GM21723 (cell line): ENCODE measurements around the gene ESRRA.
A peak's percentile ranks its signal among the peaks of the same experiment; 100 is the strongest.

Experiments
- ATAC-seq: cut with Tn5 transposase; IDR thresholded peaks from one replicate; pipeline ENCODE4 v1.9.1; 2021; ENCODE audit warnings: mild to moderate bottlenecking, moderate library complexity; ENCODE audit not compliant: unreplicated experiment

The ESRRA gene

DNA sequence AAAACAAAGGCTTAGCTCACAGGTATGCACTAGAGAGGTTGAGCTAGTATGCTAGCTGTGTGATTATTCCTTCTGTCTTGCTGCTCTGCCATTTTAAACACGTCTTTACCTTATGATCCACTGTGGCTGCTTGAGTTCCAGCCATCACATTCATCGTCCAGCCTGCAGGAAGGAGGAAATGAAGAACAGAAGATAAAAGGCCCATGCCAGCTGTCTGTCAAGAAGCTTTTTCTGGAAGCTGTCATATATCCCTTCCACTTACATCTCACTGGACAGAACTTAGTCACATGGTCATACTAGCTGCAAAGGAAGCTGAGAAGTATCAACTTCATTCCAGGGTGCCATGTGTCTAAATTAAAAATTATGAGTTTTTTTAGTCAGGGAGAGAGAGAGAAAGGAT lies 22.1 kb downstream of the ESRRA start:
- ATAC-seq, result no peak

DNA sequence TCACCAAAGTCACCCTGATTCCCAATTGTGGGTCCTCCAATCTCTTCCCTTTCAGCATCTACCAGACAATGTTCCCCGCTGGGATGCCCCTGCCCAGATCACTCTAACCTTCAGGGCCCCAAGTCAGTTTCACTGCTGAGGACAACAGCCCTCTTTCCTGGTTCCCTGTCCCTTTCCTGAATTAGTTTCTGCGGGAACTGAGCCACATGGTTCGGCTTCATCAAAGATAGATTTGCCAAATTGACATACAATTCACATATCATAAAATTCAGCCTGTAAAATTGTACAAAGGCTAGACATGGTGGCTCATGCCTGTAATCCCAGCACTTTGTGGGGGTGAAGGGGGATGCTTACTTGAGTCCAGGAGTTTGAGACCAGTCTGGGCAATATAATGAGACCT lies 22.7 kb downstream of the ESRRA start:
- no peak for ATAC-seq

DNA sequence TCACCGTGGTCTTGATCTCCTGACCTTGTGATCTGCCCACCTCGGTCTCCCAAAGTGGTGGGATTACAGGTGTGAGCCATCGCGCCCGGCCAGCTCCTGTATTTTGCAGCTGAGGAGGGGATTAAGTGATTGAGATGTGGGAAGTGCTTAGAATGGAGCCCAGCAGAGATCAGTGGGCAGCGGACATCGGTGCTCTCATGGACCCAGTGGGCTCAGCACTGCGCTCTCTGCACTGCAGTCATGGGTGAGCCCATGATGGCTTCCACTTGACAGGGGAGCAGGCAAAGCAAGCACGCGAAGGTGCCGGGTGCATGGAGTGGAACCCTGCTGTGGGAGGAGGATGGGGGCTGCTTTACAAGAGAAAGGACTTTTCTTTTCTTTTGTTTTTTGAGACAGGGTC lies 25.6 kb downstream of the ESRRA start:
- ATAC-seq, result no peak

DNA sequence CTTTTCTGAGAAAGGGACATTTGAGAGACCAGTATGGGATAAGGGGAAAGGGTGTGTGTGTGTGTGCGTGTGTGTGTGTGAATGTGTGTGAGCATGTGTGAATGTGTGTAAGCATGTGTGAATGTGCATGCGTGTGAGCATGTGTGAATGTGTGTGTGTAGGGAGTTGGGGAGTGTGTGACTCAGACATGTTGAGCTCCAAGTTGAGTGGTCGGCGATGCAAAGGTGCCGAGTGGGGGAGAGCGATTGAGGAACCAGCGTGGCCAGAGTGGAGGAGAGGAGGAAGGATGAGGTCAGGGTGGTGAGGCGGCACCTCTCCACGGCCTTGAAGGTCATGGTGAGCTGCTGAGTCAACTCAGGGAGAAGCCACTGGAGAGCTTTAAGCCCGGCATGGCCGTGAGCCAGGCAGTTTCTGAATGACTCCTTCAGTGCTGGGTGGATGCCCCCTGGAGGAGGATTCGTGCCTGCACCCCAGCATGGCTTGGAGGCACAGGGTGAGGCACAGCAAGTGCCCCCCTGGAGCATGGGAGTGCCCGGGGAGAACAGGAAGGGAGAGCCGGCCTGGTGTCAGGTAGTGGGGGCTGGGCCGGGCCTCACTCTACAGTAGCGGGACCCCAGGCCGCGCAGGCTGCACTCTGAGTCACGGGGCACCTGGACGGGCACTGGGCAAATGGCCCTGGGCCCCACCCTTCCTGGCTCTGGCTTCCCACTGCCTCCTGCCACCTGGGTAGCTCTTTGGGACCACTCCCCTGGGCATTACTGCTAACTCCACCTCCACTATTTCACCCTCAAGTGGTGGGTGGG lies 26.4 kb downstream of the ESRRA start:
- peak; percentile 57 for ATAC-seq

DNA sequence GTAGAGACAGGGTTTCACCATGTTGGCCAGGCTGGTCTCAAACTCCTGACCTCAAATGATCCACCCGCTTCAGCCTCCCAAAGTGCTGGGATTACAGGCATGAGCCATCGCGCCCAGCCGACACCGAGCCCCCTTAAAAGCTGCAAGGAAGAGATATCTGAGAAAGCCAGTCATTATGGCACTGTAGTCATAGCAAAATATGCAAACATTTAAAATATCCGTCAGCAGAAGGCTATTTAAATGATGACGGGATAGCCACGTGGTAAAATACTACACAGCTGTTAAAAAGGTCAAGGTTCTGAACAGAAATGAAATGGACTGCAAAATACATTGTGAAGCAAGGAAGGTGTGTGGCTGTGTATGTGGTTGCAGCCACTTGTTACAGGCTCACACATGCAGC lies 28.2 kb downstream of the ESRRA start:
- ATAC-seq, result no peak

DNA sequence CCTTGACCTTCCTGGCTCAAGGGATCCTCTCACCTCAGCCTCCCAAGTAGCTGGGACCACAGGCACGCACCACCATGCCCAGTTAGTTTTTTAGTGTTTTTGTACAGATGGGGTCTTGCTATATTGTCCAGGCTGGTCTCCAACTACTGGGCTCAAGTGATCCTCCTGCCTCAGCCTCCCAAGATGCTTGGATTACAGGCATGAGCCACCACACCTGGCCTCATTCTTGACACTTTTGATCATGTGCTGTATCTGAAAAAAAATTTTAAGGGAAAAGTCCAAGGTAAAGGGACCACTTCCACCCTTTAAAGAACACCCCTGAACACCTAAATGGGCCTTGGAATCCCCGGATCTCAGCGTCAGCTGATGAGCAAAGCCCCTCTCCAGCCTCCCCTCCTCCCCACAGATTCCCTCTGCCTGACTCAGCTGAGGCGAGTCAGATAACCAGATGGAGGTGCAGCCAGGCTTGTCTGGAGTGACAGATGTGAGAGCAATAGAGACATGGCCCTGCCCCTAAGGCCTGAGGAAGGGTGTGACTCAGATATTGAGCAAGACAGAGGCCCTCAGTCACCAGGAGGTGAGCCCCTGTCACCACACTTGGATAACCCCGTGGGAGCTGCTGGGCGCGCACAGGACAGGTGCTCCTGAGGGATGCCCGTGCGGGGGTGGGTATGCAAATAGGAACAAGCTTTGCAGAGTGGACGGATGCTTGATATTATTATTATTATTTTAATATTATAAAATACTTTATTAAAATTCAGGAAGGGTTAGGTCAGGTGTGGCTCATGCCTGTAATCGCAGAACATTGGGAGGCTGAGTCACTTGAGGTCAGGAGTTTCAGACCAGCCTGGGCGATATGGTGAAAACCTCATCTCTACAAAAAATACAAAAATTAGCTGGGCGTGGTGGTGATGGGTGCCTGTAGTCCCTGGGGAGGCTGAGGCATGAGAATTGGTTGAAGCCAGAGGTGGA lies 29.7 kb downstream of the ESRRA start:
- ATAC-seq, result peak; percentile 75

DNA sequence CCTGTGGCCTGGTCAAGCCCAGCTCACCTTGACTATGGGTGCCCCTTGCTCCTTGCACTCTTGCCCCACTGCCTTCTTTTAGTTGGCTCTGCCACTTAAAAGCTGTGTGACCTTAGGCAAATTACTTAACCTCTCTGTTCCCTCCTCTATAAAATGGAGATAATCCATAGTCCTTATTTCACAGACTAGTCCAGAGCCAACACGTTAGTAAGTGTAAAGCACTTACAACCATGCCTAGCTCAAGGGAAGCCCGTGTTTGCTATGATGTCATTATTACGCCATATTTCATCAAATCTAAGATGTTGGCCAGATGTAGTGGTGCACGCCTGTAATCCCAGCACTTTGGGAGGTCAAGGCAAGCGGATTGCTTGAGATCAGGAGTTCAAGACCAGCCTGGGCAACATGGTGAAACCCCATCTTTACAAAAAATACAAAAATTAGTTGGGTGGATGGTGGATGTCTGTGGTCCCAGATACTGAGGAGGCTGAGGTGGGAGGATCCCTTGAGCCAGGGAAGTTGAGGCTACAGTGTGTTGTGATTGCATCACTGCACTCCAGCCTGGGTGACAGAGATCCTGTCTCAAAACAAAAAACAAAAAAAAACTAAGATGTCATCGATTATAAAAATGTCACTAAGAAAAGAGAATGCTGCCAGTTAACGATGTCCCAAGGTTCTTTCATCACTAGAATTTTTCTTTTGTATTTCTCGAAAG lies 32.4 kb downstream of the ESRRA start:
- ATAC-seq, result no peak

DNA sequence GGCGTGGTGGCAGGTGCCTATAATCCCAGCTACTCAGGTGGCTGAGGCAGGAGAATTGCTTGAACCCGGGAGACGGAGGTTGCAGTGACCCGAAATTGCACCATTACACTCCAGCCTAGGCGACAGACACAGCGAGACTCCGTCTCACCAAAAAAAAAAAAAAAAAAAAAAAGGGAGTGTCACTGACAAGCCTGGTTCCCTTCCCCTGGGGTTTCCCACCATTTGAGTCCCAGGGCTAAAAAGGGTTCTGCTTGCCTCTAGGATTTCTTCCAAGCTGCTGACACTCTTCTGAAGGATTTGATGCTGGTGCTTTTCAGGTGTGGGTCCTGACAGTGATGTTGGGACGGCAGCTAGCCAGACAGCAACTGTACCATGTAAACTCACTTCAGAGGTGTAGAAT lies 33.4 kb downstream of the ESRRA start:
- ATAC-seq, result no peak

DNA sequence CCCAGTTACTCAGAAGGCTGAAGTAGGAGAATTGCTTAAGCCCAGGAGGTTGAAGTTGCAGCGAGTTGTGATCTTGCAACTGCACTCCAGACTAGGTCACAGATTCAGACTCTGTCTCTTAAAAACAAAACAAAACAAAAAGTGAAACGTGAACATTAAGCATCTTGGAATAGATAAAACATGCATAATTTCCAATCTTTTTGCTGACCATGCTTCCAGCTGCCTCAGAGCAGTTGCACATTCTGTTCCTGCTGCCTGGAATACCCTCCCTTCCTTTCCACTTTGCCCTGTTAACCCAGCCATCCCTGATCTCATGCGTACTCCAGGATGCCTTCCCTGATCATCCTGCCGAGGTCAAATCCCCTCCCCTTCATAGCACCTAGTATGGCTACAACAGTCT lies 34.0 kb downstream of the ESRRA start:
- ATAC-seq, result no peak

DNA sequence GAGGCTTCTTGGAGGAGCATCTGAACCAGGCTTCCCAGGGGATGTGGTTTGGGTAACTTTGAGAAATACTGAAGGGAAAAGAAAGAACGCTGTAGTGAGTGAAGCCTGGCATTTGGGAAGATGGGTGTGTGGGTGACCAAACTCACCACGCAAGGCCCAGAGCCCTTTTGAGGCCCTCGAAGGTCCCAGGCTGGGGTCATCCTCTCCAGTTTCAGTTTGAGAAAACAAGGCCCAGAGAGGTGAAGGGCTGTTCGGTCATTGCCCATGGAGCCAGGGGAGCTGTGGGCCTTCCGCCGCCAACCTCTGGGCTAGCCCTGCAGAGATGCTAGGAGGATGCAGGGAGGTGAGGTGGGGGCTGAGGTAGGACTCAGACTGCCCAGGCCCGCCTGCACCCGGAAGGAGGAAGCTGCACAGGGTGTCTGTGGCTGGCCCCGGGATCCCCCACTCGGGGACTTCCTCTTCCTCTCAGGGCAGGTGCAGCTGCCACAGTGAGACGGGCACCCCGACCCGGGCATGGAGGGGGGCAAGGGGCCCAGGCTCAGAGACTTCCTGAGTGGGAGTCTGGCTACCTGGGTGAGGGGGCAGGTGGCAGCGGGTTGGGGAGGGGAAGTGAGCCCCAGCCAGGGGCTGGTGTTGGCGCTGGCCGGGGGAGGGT lies 34.6 kb downstream of the ESRRA start, which contains the start of gene CCDC88B:
CCDC88B (plus strand) TSS at position 451 of the 655 bp plus-strand sequence; CDS start at position 514, 63 bp downstream.
- ATAC-seq, result peak; percentile 56

DNA sequence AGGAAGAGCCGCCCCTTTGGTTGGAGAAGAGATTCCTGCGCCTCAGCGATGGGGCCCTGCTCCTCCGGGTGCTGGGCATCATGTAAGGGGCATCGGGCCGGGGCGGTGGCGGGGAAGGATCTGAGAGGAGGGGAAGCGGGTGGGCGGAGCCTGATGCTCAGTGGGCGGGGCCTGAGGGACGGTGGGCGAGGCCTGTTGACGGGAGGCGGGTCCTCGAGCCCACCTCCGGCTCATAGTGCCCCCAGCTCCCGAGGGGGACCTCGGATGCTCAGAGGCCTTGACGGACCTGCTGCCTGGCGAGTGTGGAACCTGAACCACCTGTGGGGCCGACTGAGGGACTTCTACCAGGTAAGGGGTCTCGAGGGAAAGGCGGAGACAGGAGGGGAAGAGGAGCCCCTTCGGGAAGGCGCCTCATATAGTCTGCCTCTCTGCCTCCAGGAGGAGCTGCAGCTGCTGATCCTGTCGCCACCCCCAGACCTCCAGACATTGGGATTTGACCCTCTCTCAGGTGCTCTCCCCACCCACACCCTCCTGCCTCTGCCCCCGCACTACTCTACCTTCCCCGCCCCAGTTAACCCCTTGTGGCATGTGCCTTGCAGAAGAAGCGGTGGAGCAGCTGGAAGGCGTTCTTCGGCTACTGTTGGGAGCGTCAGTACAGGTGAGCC lies 35.5 kb downstream of the ESRRA start:
- ATAC-seq, result peak; percentile 40

DNA sequence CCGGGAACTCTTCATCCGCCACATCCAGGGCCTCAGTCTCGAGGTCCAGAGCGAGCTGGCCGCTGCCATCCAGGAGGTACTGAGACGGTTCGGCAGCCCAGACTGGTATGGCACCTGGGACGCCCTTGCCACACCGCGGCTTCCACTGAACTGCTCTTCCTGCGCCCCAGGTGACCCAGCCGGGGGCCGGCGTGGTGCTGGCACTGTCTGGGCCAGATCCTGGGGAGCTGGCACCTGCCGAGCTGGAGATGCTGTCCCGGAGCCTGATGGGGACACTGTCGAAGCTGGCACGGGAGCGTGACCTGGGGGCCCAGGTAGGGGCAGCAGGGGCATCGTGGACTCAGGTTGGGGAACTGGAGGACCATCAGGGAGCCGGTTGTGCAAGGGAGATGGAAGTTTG lies 36.1 kb downstream of the ESRRA start:
- no peak for ATAC-seq

DNA sequence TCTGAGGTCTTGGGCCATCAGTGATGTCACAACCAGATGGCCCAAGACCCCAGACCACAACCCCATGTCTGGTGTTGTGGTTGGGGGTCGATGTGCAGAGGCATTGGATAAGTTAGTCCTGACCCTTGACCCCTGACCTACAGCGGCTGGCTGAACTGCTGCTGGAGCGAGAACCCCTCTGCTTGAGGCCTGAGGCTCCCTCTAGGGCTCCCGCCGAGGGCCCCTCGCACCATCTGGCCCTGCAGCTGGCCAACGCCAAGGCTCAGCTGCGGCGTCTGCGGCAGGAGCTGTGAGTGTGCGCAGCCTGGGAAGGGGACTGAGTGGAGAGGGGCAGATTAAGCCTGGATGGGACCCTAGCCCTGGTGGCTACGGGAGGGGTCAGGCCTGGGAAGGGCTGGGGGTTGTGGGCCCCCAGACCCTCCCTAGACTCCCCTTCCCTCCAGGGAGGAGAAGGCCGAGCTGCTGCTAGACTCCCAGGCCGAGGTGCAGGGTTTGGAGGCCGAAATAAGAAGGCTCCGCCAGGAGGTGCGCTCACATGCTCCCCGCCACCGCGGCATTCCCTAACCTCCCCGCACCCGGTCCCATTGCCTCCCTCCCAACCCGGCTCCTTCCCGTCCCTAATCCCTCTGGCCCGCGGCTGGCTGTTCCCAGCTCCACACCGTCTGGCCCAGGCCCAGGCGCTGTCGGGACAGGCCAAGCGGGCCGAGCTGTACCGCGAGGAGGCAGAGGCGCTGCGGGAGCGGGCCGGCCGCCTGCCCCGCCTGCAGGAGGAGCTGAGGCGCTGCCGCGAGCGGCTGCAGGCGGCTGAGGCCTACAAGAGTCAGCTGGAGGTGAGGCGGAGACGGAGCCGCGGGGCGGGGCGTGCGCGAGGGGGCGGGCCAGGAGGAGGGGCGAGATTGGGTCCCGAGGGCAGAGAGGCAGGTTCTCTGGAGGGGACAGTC lies 36.8 kb downstream of the ESRRA start:
- ATAC-seq, result peak; percentile 51

DNA sequence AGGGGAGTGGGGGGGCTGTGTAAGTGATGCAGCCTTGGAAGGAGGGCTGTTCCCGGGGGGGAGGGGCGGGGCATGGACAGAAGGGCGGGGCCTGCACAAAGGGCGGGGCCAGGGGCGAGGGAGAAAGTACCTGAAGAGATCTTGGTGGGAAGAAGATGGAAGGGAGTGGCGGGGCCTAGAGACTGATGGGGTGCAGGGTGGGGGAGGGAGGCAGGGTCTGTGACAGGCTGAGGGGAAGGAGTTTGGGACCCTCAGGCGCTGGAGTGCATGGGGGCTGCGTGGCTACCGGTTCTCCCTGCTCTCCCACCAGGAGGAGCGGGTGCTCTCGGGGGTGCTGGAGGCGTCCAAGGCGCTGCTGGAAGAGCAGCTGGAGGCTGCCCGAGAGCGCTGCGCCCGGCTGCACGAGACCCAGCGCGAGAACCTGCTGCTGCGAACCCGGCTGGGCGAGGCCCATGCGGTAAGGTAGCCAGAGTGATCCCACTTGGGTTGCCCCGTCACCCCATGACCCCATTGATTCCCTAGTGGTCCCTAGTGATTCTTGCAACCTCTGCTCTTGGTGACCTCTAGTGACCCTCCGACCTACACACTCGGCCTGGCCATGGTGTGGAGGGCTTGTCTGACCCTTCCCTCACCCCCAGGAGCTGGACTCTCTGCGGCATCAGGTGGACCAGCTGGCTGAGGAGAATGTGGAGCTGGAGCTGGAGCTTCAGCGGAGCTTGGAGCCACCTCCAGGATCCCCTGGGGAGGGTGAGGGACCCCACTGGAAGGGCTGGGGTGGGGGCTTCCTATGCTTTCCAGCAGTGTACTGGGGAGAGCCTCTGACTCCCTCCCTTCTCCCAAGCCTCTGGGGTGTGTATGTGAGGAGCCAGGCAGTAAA lies 37.8 kb downstream of the ESRRA start:
- ATAC-seq, result no peak

DNA sequence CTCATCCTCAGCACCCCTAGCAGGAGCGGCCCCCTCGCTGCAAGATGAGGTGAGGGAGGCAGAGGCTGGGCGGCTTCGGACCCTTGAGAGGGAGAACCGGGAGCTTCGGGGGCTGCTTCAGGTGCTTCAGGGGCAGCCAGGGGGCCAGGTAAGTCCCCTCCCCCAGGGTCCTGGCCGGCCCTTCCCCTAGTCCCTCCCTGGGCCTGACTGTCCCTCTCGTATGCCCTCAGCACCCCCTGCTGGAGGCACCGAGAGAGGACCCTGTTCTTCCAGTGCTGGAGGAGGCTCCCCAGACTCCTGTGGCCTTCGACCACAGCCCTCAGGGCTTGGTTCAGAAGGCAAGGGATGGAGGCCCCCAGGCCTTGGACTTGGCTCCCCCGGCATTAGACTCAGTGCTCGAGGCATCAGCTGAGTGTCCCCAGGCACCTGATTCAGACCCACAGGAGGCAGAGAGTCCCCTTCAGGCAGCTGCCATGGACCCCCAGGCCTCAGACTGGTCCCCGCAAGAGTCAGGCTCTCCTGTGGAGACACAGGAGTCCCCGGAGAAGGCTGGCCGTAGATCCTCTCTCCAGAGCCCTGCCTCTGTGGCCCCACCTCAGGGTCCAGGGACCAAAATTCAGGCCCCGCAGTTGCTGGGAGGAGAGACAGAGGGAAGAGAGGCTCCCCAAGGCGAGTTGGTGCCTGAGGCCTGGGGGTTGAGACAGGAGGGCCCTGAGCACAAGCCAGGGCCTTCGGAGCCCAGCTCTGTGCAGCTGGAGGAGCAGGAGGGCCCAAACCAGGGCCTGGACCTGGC lies 38.6 kb downstream of the ESRRA start:
- ATAC-seq, result no peak

DNA sequence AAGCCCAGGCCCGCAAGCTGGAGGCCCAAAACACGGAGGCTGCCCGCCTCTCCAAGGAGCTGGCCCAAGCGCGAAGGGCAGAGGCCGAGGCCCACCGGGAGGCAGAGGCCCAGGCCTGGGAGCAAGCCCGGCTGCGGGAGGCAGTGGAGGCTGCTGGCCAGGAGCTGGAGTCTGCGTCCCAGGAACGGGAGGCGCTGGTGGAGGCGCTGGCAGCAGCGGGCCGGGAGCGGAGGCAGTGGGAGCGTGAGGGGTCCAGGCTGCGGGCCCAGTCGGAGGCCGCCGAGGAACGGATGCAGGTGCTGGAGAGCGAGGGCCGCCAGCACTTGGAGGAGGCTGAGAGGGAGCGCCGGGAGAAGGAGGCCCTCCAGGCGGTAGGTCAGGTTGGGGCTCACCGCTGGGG lies 39.5 kb downstream of the ESRRA start:
- no peak for ATAC-seq

DNA sequence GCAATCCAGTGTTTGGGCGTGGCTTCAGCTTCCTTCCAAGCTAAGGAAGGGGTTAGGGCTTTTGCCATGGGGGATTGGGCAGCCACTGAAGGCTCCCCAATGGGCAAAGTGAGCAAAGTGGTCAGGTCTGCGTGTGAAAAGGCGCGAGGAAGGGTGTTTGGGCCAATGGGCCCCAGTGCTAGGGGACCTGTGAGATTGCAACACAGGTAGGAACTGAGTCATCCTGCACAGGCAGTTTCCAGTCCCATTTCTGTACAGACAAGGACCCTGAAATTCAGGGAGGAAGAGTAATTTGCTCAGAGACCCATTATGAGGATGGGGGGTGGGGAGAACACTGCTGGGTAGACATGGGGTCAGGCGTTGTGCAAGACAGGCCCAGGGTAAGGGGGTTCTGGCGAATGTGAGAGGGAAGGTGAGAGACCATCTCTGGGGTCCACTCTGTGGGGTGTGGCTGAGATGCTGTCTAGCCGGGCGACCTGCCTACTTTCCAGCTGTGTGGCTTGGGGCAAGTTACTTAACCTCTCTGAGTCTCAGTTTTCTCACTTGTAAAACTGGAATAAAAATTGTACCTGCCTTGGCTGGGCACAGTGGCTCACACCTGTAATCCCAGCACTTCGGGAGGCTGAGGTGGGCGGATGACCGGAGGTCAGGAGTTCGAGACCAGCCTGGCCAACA lies 42.0 kb downstream of the ESRRA start:
- no peak for ATAC-seq
